SU-DHL-6 (cell line): ENCODE measurements around the gene SESN1.

ENCODE experiments used
- H2AFZ ChIP-seq: fragments of 200-600 bp; sonication (generic); 2 replicates; pipeline ENCODE4 v1.6.1; 2014; ENCODE audit warnings: low read depth, mild to moderate bottlenecking, moderate library complexity, mixed read lengths, antibody characterized with exemption, low read length; ENCODE audit not compliant: severe bottlenecking
- H3F3A ChIP-seq: fragments of 200-600 bp; shearing (Covaris generic); 2 replicates; pipeline ENCODE4 v1.6.0; 2016; ENCODE audit warnings: antibody characterized with exemption, mild to moderate bottlenecking; ENCODE audit not compliant: insufficient read depth
- H3K27ac ChIP-seq: fragments of 200-600 bp; sonication (generic); 2 replicates; pipeline ENCODE4 v1.5.1; 2016; ENCODE audit warnings: low read depth, mild to moderate bottlenecking, low read length, moderate library complexity, mixed read lengths
- H3K27me3 ChIP-seq: fragments of 200-600 bp; sonication (generic), shearing (Covaris generic); 2 replicates; pipeline ENCODE4 v1.6.0; 2014; ENCODE audit warnings: mild to moderate bottlenecking, low read length
- H3K36me3 ChIP-seq: fragments of 200-600 bp; sonication (generic); 2 replicates; pipeline ENCODE4 v1.6.1; 2014; ENCODE audit warnings: mild to moderate bottlenecking, low read length, mixed read lengths
- H3K4me2 ChIP-seq: fragments of 300-600, 200-600 bp; shearing (Covaris generic), sonication (generic); 2 replicates; pipeline ENCODE4 v1.6.0; 2014; ENCODE audit warnings: low read length, low read depth, mild to moderate bottlenecking; ENCODE audit not compliant: poor library complexity, severe bottlenecking
- H3K4me3 ChIP-seq: fragments of 200-600 bp; sonication (generic); 2 replicates; pipeline ENCODE4 v1.5.1; 2014; ENCODE audit warnings: antibody characterized with exemption, low read length, mild to moderate bottlenecking, mixed read lengths; ENCODE audit not compliant: insufficient read depth, poor library complexity, severe bottlenecking
- H3K79me2 ChIP-seq: fragments of 200-600 bp; sonication (generic); 2 replicates; pipeline ENCODE4 v1.6.1; 2014; ENCODE audit warnings: mild to moderate bottlenecking, low read length, moderate library complexity; ENCODE audit not compliant: insufficient read depth
- H3K9ac ChIP-seq: fragments of 200-600 bp; sonication (generic); 2 replicates; pipeline ENCODE4 v1.7.0; 2014; ENCODE audit warnings: mild to moderate bottlenecking, low read length
- H3K9me2 ChIP-seq: fragments of 200-600 bp; sonication (generic); replicated peaks from 2 replicates; pipeline ENCODE4 v1.6.1; 2014; ENCODE audit warnings: low read length; ENCODE audit not compliant: insufficient read depth
- H3K9me3 ChIP-seq: fragments of 200-600 bp; sonication (generic); 2 replicates; pipeline ENCODE4 v1.6.1; 2014; ENCODE audit warnings: low read length, mixed read lengths; ENCODE audit not compliant: insufficient read depth
- H4K20me1 ChIP-seq: fragments of 200-600 bp; sonication (generic); 2 replicates; pipeline ENCODE4 v1.6.1; 2014; ENCODE audit warnings: low read depth, mild to moderate bottlenecking, antibody characterized with exemption, low read length, moderate library complexity, mixed read lengths
- EZH2phosphoT487 ChIP-seq: fragments of 200-600 bp; sonication (generic), shearing (Covaris generic); conservative IDR thresholded peaks from 2 replicates; pipeline ENCODE4 v1.6.1; 2018; ENCODE audit warnings: mild to moderate bottlenecking, antibody characterized with exemption, low read length, moderate library complexity, mixed read lengths
- TF ChIP-seq, protein P1 (sequence below): fragments of 200-600 bp; sonication (generic); IDR thresholded peaks from one replicate; pipeline ENCODE4 v1.5.1; 2017; ENCODE audit warnings: antibody characterized with exemption, mild to moderate bottlenecking, low read length, moderate library complexity; ENCODE audit not compliant: insufficient read depth, poor library complexity, severe bottlenecking

SESN1 gene

DNA sequence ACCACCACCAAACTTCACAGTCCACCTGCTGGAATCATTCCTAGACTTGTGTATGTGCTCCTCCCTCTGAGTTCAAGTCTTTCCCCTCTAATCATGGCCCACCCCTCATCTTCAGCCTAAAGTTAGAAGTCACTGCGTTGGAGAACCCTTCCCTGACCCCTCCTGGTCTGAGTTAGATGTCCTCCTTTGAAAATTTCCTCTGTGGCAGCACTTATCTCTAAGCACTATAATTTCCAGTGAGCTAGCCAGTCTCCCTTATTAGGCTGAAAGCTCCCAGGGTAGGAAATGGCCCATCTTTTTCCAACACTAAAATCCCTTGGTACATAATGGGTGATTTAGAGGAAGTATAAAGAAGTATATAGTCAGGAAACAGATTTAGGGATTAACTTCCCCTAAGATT lies 63.2 kb downstream of the SESN1 start:
- Histone ChIP-seq H3F3A (no peaks in the 10 kb centered on the region), H3K4me2 (no peak overlapping the region), H4K20me1 (no peaks in the 10 kb centered on the region), H3K79me2 (no peaks in the 10 kb centered on the region), H3K4me3 (no peak overlapping the region), H3K27me3 (no peaks in the 10 kb centered on the region), H3K36me3 (no peaks in the 10 kb centered on the region), H3K9me3 (no peaks in the 10 kb centered on the region), H2AFZ (no peak overlapping the region), H3K9me2 (no peaks in the 10 kb centered on the region), H3K9ac (no peak overlapping the region), H3K27ac (no peak overlapping the region)
- no peak for TF ChIP-seq EZH2phosphoT487
- TF ChIP-seq, protein P1, sequence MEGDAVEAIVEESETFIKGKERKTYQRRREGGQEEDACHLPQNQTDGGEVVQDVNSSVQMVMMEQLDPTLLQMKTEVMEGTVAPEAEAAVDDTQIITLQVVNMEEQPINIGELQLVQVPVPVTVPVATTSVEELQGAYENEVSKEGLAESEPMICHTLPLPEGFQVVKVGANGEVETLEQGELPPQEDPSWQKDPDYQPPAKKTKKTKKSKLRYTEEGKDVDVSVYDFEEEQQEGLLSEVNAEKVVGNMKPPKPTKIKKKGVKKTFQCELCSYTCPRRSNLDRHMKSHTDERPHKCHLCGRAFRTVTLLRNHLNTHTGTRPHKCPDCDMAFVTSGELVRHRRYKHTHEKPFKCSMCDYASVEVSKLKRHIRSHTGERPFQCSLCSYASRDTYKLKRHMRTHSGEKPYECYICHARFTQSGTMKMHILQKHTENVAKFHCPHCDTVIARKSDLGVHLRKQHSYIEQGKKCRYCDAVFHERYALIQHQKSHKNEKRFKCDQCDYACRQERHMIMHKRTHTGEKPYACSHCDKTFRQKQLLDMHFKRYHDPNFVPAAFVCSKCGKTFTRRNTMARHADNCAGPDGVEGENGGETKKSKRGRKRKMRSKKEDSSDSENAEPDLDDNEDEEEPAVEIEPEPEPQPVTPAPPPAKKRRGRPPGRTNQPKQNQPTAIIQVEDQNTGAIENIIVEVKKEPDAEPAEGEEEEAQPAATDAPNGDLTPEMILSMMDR: no peak

DNA sequence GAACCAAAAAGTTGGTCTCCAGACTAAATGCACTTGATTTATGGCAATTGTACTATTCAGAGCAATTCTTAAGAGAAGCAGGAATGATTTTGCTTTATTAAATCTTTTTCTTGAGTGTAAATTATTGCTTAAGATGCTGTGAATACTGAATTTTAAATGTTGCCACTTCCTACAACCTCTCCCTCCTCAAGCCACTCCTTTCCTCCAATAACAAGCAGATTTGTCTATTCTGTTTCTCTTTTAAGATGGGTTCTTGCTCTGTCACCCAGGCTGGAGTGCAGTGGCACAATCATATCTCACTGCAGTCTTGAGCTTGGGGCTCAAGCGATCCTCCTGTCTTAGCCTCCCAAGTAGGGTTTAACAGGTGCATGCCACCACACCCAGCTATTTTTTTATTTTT lies 65.3 kb downstream of the SESN1 start:
- Histone ChIP-seq H3K9me2 (no peaks in the 10 kb centered on the region), H3K4me3 (no peak overlapping the region), H3K36me3 (no peaks in the 10 kb centered on the region), H3K9ac (no peak overlapping the region), H3K27me3 (no peaks in the 10 kb centered on the region), H2AFZ (no peak overlapping the region), H3K4me2 (no peak overlapping the region), H4K20me1 (no peaks in the 10 kb centered on the region), H3K79me2 (no peaks in the 10 kb centered on the region), H3K27ac (no peak overlapping the region), H3F3A (no peaks in the 10 kb centered on the region), H3K9me3 (no peaks in the 10 kb centered on the region)
- no peak for TF ChIP-seq EZH2phosphoT487
- TF ChIP-seq, protein P1: no peak

DNA sequence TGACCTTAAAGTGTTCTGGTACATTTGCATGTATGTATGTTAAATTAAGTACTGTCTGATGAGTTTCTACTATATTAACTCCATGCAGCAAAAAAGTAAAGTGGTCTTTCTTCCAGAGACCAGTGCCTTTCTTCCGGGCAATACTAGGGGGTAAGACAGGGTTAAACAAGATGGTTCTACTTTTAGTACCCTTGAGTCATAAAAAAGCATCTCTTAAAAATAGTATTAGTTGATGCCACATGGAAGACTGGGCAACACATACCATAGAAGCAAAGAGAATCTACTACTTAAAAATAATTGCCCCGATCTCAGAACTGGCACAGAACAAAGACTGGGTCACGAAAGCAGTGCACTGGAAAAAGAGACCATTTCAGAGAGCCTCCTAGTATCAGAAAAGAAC lies 66.2 kb downstream of the SESN1 start:
- no peaks in the 10 kb centered on the region for H3K27me3 ChIP-seq
- H3K36me3 ChIP-seq: no peaks in the 10 kb centered on the region
- no peaks in the 10 kb centered on the region for H3K9me2 ChIP-seq
- no peak overlapping the region for H3K4me3 ChIP-seq
- H4K20me1 ChIP-seq: no peaks in the 10 kb centered on the region
- no peaks in the 10 kb centered on the region for H3K79me2 ChIP-seq
- H3K9me3 ChIP-seq: no peaks in the 10 kb centered on the region
- TF ChIP-seq, protein P1: no peak
- TF ChIP-seq EZH2phosphoT487: no peak
- H3K4me2 ChIP-seq: no peak overlapping the region
- no peak overlapping the region for H2AFZ ChIP-seq
- no peak overlapping the region for H3K27ac ChIP-seq
- no peak overlapping the region for H3K9ac ChIP-seq
- no peaks in the 10 kb centered on the region for H3F3A ChIP-seq

DNA sequence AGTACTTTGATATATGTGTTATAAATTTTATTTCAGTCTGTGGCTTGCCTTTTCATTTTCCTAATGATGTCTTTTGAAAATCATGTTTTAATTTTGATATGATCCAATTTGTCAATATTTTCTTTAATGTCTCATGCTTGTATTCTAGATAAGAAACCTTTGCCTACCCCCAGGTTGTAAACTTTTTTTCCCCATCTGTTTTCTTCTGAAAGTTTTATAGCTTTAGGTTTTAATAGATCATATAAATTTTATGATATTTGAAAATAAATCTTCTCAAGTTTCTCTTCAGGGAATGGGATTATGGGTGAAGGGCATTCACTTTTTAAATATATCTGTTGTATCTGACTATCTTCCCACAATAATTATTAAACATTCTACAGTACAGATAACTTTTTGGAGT lies 66.7 kb downstream of the SESN1 start:
- H2AFZ ChIP-seq: no peak overlapping the region
- H3F3A ChIP-seq: no peaks in the 10 kb centered on the region
- H3K9ac ChIP-seq: no peak overlapping the region
- H4K20me1 ChIP-seq: no peaks in the 10 kb centered on the region
- H3K4me3 ChIP-seq: no peak overlapping the region
- TF ChIP-seq EZH2phosphoT487: no peak
- TF ChIP-seq, protein P1: no peak
- H3K27ac ChIP-seq: no peak overlapping the region
- H3K4me2 ChIP-seq: no peak overlapping the region
- no peaks in the 10 kb centered on the region for H3K36me3 ChIP-seq
- no peaks in the 10 kb centered on the region for H3K9me2 ChIP-seq
- no peaks in the 10 kb centered on the region for H3K79me2 ChIP-seq
- H3K9me3 ChIP-seq: no peaks in the 10 kb centered on the region
- H3K27me3 ChIP-seq: no peaks in the 10 kb centered on the region
